OCI-LY7 (cell line): Measurements from ENCODE around the gene SLC44A3. TPM values are rescaled to one million over a fixed set of nuclear protein-coding genes. Genes with fewer than 3 reads are reported as not detected.

Experiments
- BruUV-seq: library from RNA; stranded (reverse); fragments of 400-500 nt; replicated peaks from 2 replicates; lab custom pipeline; 2021; lab: Mats Ljungman, UMichigan
- CTCF ChIA-PET: fragments of 300-600 bp; sonication (Branson Sonifier 250); formaldehyde crosslinking; loops from one replicate; lab custom pipeline; 2022; ENCODE audit warnings: antibody characterized with exemption; ENCODE audit not compliant: unreplicated experiment; lab: Charles Lee
- POLR2A ChIA-PET: fragments of 300-600 bp; sonication (Branson Sonifier 250); formaldehyde crosslinking; loops from one replicate; lab custom pipeline; 2022; ENCODE audit warnings: antibody characterized with exemption; lab: Charles Lee
- DNase-seq: peaks from one replicate; pipeline ENCODE4 v3.0.0-alpha.2; 2015; ENCODE audit warnings: low spot score
- H2AFZ ChIP-seq: fragments of 200-600 bp; sonication (generic), shearing (Covaris generic); 2 replicates; pipeline ENCODE4 v1.6.1; 2014; ENCODE audit warnings: mild to moderate bottlenecking, antibody characterized with exemption, low read length, moderate library complexity
- H3K27ac ChIP-seq: fragments of 200-600 bp; sonication (generic); 2 replicates; pipeline ENCODE4 v1.5.1; 2014; ENCODE audit warnings: mixed run types, low read depth, mild to moderate bottlenecking, moderate library complexity, low read length, inconsistent platforms; ENCODE audit not compliant: poor library complexity, severe bottlenecking
- H3K36me3 ChIP-seq: fragments of 200-600 bp; sonication (generic); 2 replicates; pipeline ENCODE4 v1.6.1; 2014; ENCODE audit warnings: mild to moderate bottlenecking, antibody characterized with exemption, low read length, moderate library complexity, mixed read lengths; ENCODE audit not compliant: insufficient read depth
- H3K4me1 ChIP-seq: fragments of 200-600 bp; sonication (generic); 2 replicates; pipeline ENCODE4 v1.5.1; 2014; ENCODE audit warnings: mild to moderate bottlenecking, low read length; ENCODE audit not compliant: insufficient read depth, poor library complexity, severe bottlenecking
- H3K4me2 ChIP-seq: fragments of 200-600 bp; sonication (generic); 2 replicates; pipeline ENCODE4 v1.6.1; 2014; ENCODE audit warnings: mild to moderate bottlenecking, low read length
- H3K4me3 ChIP-seq: fragments of 200-600 bp; sonication (generic); 2 replicates; pipeline ENCODE4 v1.5.1; 2014; ENCODE audit warnings: mild to moderate bottlenecking, low read depth, low read length; ENCODE audit not compliant: poor library complexity, severe bottlenecking
- H3K79me2 ChIP-seq: fragments of 200-600 bp; sonication (generic); 2 replicates; pipeline ENCODE4 v1.6.1; 2016; ENCODE audit warnings: low read depth, mild to moderate bottlenecking, low read length, moderate library complexity, mixed read lengths; ENCODE audit not compliant: insufficient read depth
- H3K9me2 ChIP-seq: fragments of 200-600 bp; sonication (generic); 2 replicates; pipeline ENCODE4 v1.6.1; 2016; ENCODE audit warnings: mild to moderate bottlenecking, low read length, mixed read lengths; ENCODE audit not compliant: insufficient read depth
- H3K9me3 ChIP-seq: fragments of 200-600 bp; sonication (generic); 2 replicates; pipeline ENCODE4 v1.6.1; 2014; ENCODE audit warnings: mild to moderate bottlenecking, mixed run types, low read length, mixed read lengths
- H4K20me1 ChIP-seq: fragments of 200-600 bp; sonication (generic); 2 replicates; pipeline ENCODE4 v1.6.1; 2014; ENCODE audit warnings: mild to moderate bottlenecking, antibody characterized with exemption, low read length, moderate library complexity, mixed read lengths; ENCODE audit not compliant: insufficient read depth
- EZH2phosphoT487 ChIP-seq: fragments of 200-600 bp; sonication (generic); IDR thresholded peaks from 2 replicates; pipeline ENCODE4 v1.6.1; 2018; ENCODE audit warnings: low read depth, borderline replicate concordance, mild to moderate bottlenecking, mixed run types, antibody characterized with exemption, low read length, moderate library complexity, mixed read lengths
- intact Hi-C: fragments of 100-400 bp; cut with micrococcal nuclease; formaldehyde crosslinking; loops from one replicate; pipeline ENCODE4 v1.10.0; 2022; ENCODE audit not compliant: unreplicated experiment
- total RNA-seq, 2 experiments: library from RNA; depleted of rRNA in 1 of 2; stranded (reverse); fragments of >200 nt in 1 of 2; shearing (Covaris generic) in 1 of 2; gene quantifications; 2 replicates each; pipeline ENCODE4 v1.2.3, GENCODE V29; 2014 to 2022
- TF ChIP-seq, protein P1 (sequence below): fragments of 200-600 bp; sonication (generic); conservative IDR thresholded peaks from 2 replicates; pipeline ENCODE4 v1.5.1; 2014; ENCODE audit warnings: mild to moderate bottlenecking, antibody characterized with exemption, low read length, moderate library complexity, mixed read lengths

Gene SLC44A3
- total RNA-seq, 2 experiments from 2014 or later, result not detected

DNA sequence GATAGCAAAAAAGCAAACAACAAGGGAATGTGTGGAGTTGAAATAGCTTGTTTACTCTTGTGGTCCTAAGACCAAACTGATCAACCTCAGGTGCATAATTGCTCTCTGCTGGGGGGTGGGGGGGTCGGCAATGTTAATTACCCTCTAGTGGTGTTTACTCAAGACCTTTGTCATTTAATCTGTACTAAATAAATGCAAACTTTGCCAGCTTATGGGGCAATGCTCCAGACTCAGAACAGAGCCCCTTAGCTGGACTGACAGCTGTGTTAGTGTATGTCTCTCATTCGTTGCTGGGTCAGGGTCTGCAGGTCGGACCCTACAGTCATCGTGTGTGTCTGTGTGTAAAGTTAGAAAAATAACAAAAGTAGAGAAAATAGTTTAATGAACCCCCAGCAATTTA lies 7.2 kb upstream of the SLC44A3 start:
- Histone ChIP-seq H3K79me2 (no peaks in the 10 kb centered on the region), H3K9me2 (no peaks in the 10 kb centered on the region), H2AFZ (no peak overlapping the region), H3K4me2 (no peak overlapping the region), H3K4me1 (no peaks in the 10 kb centered on the region), H3K36me3 (no peaks in the 10 kb centered on the region), H4K20me1 (no peaks in the 10 kb centered on the region), H3K4me3 (no peak overlapping the region), H3K9me3 (peaks cover 8% of the 10 kb centered on the region), H3K27ac (no peak overlapping the region)
- no peak for DNase-seq
- CTCF ChIA-PET, result no interaction called here
- no TSS peak for BruUV-seq
- POLR2A ChIA-PET, result no interaction called here
- intact Hi-C loops, result no loop called here
- TF ChIP-seq, protein P1, sequence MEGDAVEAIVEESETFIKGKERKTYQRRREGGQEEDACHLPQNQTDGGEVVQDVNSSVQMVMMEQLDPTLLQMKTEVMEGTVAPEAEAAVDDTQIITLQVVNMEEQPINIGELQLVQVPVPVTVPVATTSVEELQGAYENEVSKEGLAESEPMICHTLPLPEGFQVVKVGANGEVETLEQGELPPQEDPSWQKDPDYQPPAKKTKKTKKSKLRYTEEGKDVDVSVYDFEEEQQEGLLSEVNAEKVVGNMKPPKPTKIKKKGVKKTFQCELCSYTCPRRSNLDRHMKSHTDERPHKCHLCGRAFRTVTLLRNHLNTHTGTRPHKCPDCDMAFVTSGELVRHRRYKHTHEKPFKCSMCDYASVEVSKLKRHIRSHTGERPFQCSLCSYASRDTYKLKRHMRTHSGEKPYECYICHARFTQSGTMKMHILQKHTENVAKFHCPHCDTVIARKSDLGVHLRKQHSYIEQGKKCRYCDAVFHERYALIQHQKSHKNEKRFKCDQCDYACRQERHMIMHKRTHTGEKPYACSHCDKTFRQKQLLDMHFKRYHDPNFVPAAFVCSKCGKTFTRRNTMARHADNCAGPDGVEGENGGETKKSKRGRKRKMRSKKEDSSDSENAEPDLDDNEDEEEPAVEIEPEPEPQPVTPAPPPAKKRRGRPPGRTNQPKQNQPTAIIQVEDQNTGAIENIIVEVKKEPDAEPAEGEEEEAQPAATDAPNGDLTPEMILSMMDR, result no peak
- no peak for TF ChIP-seq EZH2phosphoT487

DNA sequence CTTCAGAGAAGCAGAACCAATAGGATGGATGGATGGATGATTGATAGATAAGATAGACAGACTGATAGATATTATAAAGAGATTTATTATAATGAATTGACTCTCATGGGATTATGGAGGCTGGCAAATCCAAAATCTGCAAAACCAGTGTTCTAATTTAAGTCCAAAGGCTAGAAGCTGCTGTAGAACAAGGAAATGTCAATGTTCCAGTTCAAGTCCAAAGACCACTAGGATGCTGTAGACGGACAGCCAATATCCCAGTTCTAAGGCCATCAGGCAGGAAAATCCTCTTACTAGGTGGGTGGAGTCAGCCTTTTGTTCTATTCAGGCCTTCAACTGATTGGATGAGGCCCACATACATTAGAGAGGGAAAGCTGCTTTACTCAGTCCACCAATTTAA lies 4.1 kb upstream of the SLC44A3 start:
- Histone ChIP-seq H3K4me3 (no peak overlapping the region), H3K36me3 (no peaks in the 10 kb centered on the region), H3K4me1 (no peaks in the 10 kb centered on the region), H3K9me2 (no peaks in the 10 kb centered on the region), H2AFZ (no peak overlapping the region), H3K27ac (no peak overlapping the region), H4K20me1 (no peaks in the 10 kb centered on the region), H3K9me3 (peaks cover 8% of the 10 kb centered on the region), H3K4me2 (no peak overlapping the region), H3K79me2 (no peaks in the 10 kb centered on the region)
- no TSS peak for BruUV-seq
- ChIA-PET POLR2A (no interaction called here), CTCF (no interaction called here)
- TF ChIP-seq EZH2phosphoT487, result no peak
- TF ChIP-seq, protein P1, result no peak
- DNase-seq, result no peak
- intact Hi-C loops, result no loop called here

DNA sequence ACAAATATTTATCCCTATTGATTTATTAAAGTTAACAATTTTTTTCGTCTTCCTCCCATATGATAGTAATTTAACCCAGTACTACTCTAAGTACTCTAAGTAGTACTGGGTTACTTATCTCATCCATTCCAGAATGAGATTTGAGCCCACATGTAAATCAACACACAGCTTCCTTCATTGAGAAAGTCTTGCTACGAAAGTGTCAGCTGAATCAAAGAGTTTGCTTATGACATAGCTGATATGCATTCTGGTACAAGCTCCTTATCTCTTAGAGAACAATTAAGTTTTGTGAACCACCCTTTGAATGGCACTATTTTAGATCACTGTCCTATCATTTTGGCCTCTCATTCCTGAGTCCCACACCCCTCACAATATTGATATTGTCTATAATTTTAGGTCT lies 2.4 kb upstream of the SLC44A3 start:
- no TSS peak for BruUV-seq
- H3K4me2 ChIP-seq, result no peak overlapping the region
- TF ChIP-seq EZH2phosphoT487, result no peak
- TF ChIP-seq, protein P1, result no peak
- peaks cover 8% of the 10 kb centered on the region for H3K9me3 ChIP-seq
- CTCF ChIA-PET, result no interaction called here
- H4K20me1 ChIP-seq, result no peaks in the 10 kb centered on the region
- no peak overlapping the region for H3K4me3 ChIP-seq
- H3K79me2 ChIP-seq, result no peaks in the 10 kb centered on the region
- POLR2A ChIA-PET, result no interaction called here
- intact Hi-C loops, result no loop called here
- no peaks in the 10 kb centered on the region for H3K36me3 ChIP-seq
- no peak overlapping the region for H3K27ac ChIP-seq
- no peak for DNase-seq
- H3K4me1 ChIP-seq, result no peaks in the 10 kb centered on the region
- H3K9me2 ChIP-seq, result no peaks in the 10 kb centered on the region
- no peak overlapping the region for H2AFZ ChIP-seq
